Esophagus muscularis mucosa (tissue), 3 donors: Measurements from ENCODE around the gene L3MBTL2.

Source experiments
- CTCF ChIP-seq, 3 experiments: fragments of 200-600 bp in 2 of 3; fragments of 450-650 bp in 1 of 3; sonication (generic) in 2 of 3; IDR thresholded peaks; one replicate each; pipeline ENCODE4 v1.5.1; 2017 to 2019; ENCODE audit warnings: antibody characterized with exemption in 3 of 3, mild to moderate bottlenecking in 2 of 3, moderate library complexity in 1 of 3
- POLR2A ChIP-seq: fragments of 450-650 bp; IDR thresholded peaks from one replicate; pipeline ENCODE4 v1.6.1; 2017; ENCODE audit warnings: antibody characterized with exemption, moderate library complexity, mild to moderate bottlenecking, low read depth

DNA sequence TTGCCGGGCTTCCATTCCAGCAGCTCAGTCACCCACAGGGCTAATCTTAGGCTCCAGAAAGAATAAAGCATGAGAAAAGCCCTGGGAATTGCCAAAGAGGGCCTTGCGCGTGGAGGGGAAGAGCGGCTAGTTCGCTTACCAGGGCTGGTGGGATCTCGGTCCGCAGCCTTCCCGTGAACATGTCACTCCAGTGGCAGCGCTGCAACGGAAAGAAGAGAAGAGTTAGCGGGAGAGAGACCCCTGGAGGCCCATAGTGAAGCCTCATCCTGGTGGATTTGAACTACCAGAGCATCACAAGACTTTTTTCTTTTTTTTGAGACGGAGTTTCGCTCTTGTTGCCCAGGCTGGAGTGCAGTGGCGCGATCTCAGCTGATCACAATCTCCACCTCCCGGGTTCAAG, 62.8 kb downstream of the L3MBTL2 start:
- no peak for TF ChIP-seq CTCF (IDR thresholded peaks at IDR 0.05)
- no peak for TF ChIP-seq POLR2A
